Stomach (tissue), 4 donors: ENCODE measurements around the gene SLITRK2.

Experiments used
- CTCF ChIP-seq, 7 experiments: fragments of 450-650 bp in 4 of 7; fragments of 200-600 bp in 3 of 7; sonication (generic) in 3 of 7; IDR thresholded peaks; one replicate each; pipeline ENCODE4 v1.5.1; 2016 to 2019; ENCODE audit warnings: antibody characterized with exemption in 7 of 7, control low read depth in 2 of 7, mild to moderate bottlenecking in 1 of 7
- POLR2AphosphoS5 ChIP-seq, 3 donors: sonication (generic); formaldehyde crosslinking; IDR thresholded peaks; one replicate each; pipeline ENCODE4 v1.6.1; 2016; ENCODE audit warnings: antibody characterized with exemption in 3 of 3

- no peak for TF ChIP-seq CTCF (IDR thresholded peaks at IDR 0.05)
- TF ChIP-seq POLR2AphosphoS5 (IDR thresholded peaks at IDR 0.05), result no peak
These were observed 4.5 kb upstream of the SLITRK2 start for GRCh38 chrX:145813081-145813480.
